Fibroblast of pulmonary artery (primary cell): ENCODE data around the gene PLXDC2.

Experiments used
- DNase-seq: peaks from one replicate; pipeline ENCODE4 v3.0.0-alpha.2; 2010; ENCODE audit warnings: low read depth
- H3K4me3 ChIP-seq: replicated peaks from 2 replicates; pipeline ENCODE4 v1.5.1; 2011; ENCODE audit warnings: low read depth, mild to moderate bottlenecking, control low read depth, low read length, moderate library complexity
- CTCF ChIP-seq: IDR thresholded peaks from 2 replicates; pipeline ENCODE4 v1.5.1; 2011; ENCODE audit warnings: mild to moderate bottlenecking, control low read depth, low read length, inconsistent platforms; ENCODE audit errors: missing control alignments

The PLXDC2 gene

GRCh38 chr10:19888061-19888660 lies 71.9 kb downstream of the PLXDC2 start:
- DNase-seq = no peak
- no peak for TF ChIP-seq CTCF
- H3K4me3 ChIP-seq = no peak overlapping the region

GRCh38 chr10:19889256-19889655 lies 73.0 kb downstream of the PLXDC2 start:
- no peak for TF ChIP-seq CTCF
- DNase-seq = no peak

GRCh38 chr10:19891429-19891828 lies 75.2 kb downstream of the PLXDC2 start:
- no peak for DNase-seq
- TF ChIP-seq CTCF = no peak
- no peak overlapping the region for H3K4me3 ChIP-seq

More at GRCh38 chr10:19889256-19889655, 73.0 kb downstream of the PLXDC2 start:
- no peak overlapping the region for H3K4me3 ChIP-seq

GRCh38 chr10:19892270-19892669 lies 76.0 kb downstream of the PLXDC2 start:
- TF ChIP-seq CTCF = no peak
- no peak overlapping the region for H3K4me3 ChIP-seq
- DNase-seq = no peak

- no peak overlapping the region for H3K4me3 ChIP-seq
- no peak for TF ChIP-seq CTCF
- no peak for DNase-seq
Measured at GRCh38 chr10:19892677-19893076, 76.4 kb downstream of the PLXDC2 start.

- no peak overlapping the region for H3K4me3 ChIP-seq
- no peak for DNase-seq
- TF ChIP-seq CTCF = no peak
Measured at GRCh38 chr10:19895500-19895899, 79.3 kb downstream of the PLXDC2 start.

- no peak for DNase-seq
- TF ChIP-seq CTCF = no peak
- H3K4me3 ChIP-seq = no peak overlapping the region
Measured at GRCh38 chr10:19902456-19902855, 86.2 kb downstream of the PLXDC2 start.
